ENCODE data around the gene CCDC188. TPM values are rescaled to one million over a fixed set of nuclear protein-coding genes. Genes with fewer than 3 reads are reported as not detected.

The CCDC188 gene
- total RNA-seq, 1 experiment from 2014 or later: not detected

GRCh38 chr22:20142711-20143621, 7.9 kb downstream of the CCDC188 start:
- Histone ChIP-seq H3K36me3 (ENCODE audit: control insufficient read depth, insufficient read depth, low read length) (no peaks in the 10 kb centered on the region), H3K4me3 (ENCODE audit: low read depth in 2 of 2, low read length in 2 of 2) (no peak overlapping the region), H3K27ac (ENCODE audit: low read length) (no peak overlapping the region), H3K27me3 (ENCODE audit: control insufficient read depth, insufficient read depth, low read length) (no peaks in the 10 kb centered on the region), H3K4me1 (ENCODE audit: control insufficient read depth, insufficient read depth, low read length) (no peaks in the 10 kb centered on the region), H3K9me3 (ENCODE audit: control insufficient read depth, insufficient read depth, low read depth, low read length) (no peaks in the 10 kb centered on the region)
- BruUV-seq (replicated peaks): no TSS peak
- ChIA-PET CTCF (no interaction called here), POLR2A (interaction anchor here (0.6 kb wide), 1 partner anchor 173 kb away, joined by 3 read pairs; no protein-coding TSS in a partner anchor)
- in situ Hi-C loops (cut with HindIII; ENCODE audit: low pct_unique_long_range_greater_than_20kb, low sequenced_read_pairs) (no loop called here), intact Hi-C loops (cut with micrococcal nuclease; ENCODE audit: unreplicated experiment) (no loop called here)
- ATAC-seq: no peak
- TF ChIP-seq, protein P1, sequence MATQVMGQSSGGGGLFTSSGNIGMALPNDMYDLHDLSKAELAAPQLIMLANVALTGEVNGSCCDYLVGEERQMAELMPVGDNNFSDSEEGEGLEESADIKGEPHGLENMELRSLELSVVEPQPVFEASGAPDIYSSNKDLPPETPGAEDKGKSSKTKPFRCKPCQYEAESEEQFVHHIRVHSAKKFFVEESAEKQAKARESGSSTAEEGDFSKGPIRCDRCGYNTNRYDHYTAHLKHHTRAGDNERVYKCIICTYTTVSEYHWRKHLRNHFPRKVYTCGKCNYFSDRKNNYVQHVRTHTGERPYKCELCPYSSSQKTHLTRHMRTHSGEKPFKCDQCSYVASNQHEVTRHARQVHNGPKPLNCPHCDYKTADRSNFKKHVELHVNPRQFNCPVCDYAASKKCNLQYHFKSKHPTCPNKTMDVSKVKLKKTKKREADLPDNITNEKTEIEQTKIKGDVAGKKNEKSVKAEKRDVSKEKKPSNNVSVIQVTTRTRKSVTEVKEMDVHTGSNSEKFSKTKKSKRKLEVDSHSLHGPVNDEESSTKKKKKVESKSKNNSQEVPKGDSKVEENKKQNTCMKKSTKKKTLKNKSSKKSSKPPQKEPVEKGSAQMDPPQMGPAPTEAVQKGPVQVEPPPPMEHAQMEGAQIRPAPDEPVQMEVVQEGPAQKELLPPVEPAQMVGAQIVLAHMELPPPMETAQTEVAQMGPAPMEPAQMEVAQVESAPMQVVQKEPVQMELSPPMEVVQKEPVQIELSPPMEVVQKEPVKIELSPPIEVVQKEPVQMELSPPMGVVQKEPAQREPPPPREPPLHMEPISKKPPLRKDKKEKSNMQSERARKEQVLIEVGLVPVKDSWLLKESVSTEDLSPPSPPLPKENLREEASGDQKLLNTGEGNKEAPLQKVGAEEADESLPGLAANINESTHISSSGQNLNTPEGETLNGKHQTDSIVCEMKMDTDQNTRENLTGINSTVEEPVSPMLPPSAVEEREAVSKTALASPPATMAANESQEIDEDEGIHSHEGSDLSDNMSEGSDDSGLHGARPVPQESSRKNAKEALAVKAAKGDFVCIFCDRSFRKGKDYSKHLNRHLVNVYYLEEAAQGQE (IDR thresholded peaks at IDR 0.05; ENCODE audit: insufficient read depth in 1 of 2, low read depth in 2 of 2, low read length in 1 of 2): no peak
- no peak for TF ChIP-seq TCF7L2 (IDR thresholded peaks at IDR 0.05; ENCODE audit: low read depth, low read length)
- no peak for TF ChIP-seq POLR2AphosphoS5 (IDR thresholded peaks at IDR 0.05; ENCODE audit: low read depth, low read length)
- no peak for TF ChIP-seq SIN3A (IDR thresholded peaks at IDR 0.05; ENCODE audit: borderline replicate concordance, insufficient read depth, low read depth, low read length)
- TF ChIP-seq CTCF (IDR thresholded peaks at IDR 0.05): no peak
- DNase-seq (ENCODE audit: low read depth, low spot score): no peak

DNA sequence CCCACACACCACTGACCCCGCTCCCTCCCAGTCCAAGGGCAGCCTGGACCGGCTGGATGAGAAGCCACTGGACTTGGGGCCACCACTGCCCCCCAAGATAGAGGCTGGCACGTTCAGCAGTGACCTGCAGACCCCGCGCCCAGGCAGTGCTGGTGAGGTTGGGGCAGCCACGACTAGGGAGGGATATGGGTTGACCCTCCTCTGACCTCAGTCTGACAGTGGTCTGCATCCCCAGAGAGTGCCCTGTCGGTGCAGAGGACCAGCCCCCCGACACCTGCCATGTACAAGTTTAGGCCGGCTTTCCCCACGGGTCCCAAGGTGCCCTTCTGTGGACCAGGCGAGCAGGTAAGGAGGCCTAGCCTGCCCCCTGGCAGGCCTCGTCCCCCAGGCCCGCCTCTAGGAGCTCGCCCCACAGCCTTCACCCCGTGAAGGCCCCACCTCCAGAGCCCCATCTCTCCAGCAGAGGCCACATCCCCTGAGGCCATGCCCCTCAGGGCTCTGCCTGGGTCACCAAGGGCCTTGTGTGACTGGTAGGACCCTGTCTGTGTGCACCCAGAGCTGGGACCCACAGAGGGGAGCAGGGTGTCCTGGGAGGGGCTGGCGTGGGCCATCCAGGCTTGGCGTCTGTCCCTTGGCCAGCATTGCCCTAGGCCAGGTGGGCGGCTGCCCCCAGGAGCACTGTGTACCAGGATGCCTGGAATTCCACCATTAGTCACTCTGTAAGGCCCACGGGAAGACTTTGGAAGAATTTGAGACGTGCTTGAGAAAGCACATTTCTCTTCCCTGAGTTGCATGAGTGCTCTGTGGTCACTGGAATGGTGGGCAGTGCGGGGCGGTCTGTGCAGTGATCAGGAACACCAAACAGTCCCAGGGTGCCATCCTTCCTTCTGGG, 9.4 kb downstream of the CCDC188 start:
- Histone ChIP-seq H3K27me3 (ENCODE audit: control insufficient read depth, insufficient read depth, low read length) (no peaks in the 10 kb centered on the region), H3K4me1 (ENCODE audit: control insufficient read depth, insufficient read depth, low read length) (no peaks in the 10 kb centered on the region), H3K36me3 (ENCODE audit: control insufficient read depth, insufficient read depth, low read length) (no peaks in the 10 kb centered on the region), H3K9me3 (ENCODE audit: control insufficient read depth, insufficient read depth, low read depth, low read length) (no peaks in the 10 kb centered on the region), H3K27ac (ENCODE audit: low read length) (no peak overlapping the region), H3K4me3 (ENCODE audit: low read depth in 2 of 2, low read length in 2 of 2) (no peak overlapping the region)
- DNase-seq (ENCODE audit: low read depth, low spot score) (no peak), ATAC-seq (no peak)
- TF ChIP-seq, protein P1 (IDR thresholded peaks at IDR 0.05; ENCODE audit: insufficient read depth in 1 of 2, low read depth in 2 of 2, low read length in 1 of 2): no peak
- in situ Hi-C loops (cut with HindIII; ENCODE audit: low pct_unique_long_range_greater_than_20kb, low sequenced_read_pairs): no loop called here
- BruUV-seq (replicated peaks): no TSS peak
- ChIA-PET POLR2A (no interaction called here), CTCF (no interaction called here)
- intact Hi-C loops (cut with micrococcal nuclease; ENCODE audit: unreplicated experiment): no loop called here
